B cell (primary cell): Measurements from ENCODE around the gene TESMIN.

Experiments used
- EZH2 ChIP-seq: IDR thresholded peaks from 2 replicates; pipeline ENCODE4 v1.6.1; 2012; ENCODE audit warnings: borderline replicate concordance, low read depth, mild to moderate bottlenecking, moderate library complexity, low read length; ENCODE audit not compliant: insufficient read depth, poor library complexity, severe bottlenecking
- TF ChIP-seq, protein P1 (sequence below): fragments of 200-600 bp; IDR thresholded peaks from one replicate; pipeline ENCODE4 v1.8.0; 2022; ENCODE audit warnings: antibody characterized with exemption, mild to moderate bottlenecking

- TF ChIP-seq, protein P1, sequence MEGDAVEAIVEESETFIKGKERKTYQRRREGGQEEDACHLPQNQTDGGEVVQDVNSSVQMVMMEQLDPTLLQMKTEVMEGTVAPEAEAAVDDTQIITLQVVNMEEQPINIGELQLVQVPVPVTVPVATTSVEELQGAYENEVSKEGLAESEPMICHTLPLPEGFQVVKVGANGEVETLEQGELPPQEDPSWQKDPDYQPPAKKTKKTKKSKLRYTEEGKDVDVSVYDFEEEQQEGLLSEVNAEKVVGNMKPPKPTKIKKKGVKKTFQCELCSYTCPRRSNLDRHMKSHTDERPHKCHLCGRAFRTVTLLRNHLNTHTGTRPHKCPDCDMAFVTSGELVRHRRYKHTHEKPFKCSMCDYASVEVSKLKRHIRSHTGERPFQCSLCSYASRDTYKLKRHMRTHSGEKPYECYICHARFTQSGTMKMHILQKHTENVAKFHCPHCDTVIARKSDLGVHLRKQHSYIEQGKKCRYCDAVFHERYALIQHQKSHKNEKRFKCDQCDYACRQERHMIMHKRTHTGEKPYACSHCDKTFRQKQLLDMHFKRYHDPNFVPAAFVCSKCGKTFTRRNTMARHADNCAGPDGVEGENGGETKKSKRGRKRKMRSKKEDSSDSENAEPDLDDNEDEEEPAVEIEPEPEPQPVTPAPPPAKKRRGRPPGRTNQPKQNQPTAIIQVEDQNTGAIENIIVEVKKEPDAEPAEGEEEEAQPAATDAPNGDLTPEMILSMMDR, result no peak
- TF ChIP-seq EZH2, result no peak
Measured at GRCh38 chr11:68709062-68709461, 42.3 kb downstream of the TESMIN start.
